ENCODE results near the gene DIAPH1.

The DIAPH1 gene

GRCh38 chr5:141492168-141492885 lies 126.5 kb downstream of the DIAPH1 start:
- TF ChIP-seq CTCF (conservative IDR thresholded peaks at IDR 0.05) (no peak), ZFX (IDR thresholded peaks at IDR 0.05) (no peak)

GRCh38 chr5:141491323-141492167 lies 127.3 kb downstream of the DIAPH1 start:
- no peak overlapping the region for H3K27ac ChIP-seq
- TF ChIP-seq ZFX (IDR thresholded peaks at IDR 0.05) (no peak), CTCF (conservative IDR thresholded peaks at IDR 0.05) (no peak)

More at GRCh38 chr5:141492168-141492885, 126.5 kb downstream of the DIAPH1 start:
- no peak overlapping the region for H3K27ac ChIP-seq

GRCh38 chr5:141490771-141491170 lies 128.0 kb downstream of the DIAPH1 start:
- H3K27ac ChIP-seq, result no peak overlapping the region
- TF ChIP-seq CTCF (conservative IDR thresholded peaks at IDR 0.05) (no peak), ZFX (IDR thresholded peaks at IDR 0.05) (no peak)

GRCh38 chr5:141490271-141490670 lies 128.5 kb downstream of the DIAPH1 start:
- TF ChIP-seq ZFX (IDR thresholded peaks at IDR 0.05), result no peak
- no peak for TF ChIP-seq CTCF (conservative IDR thresholded peaks at IDR 0.05)
- no peak overlapping the region for H3K27ac ChIP-seq

GRCh38 chr5:141489841-141490240 lies 129.0 kb downstream of the DIAPH1 start:
- no peak for TF ChIP-seq ZFX (IDR thresholded peaks at IDR 0.05)
- H3K27ac ChIP-seq, result no peak overlapping the region

- H3K27ac ChIP-seq, result no peak within 1 kb of the TSS
- no peak for TF ChIP-seq CTCF (conservative IDR thresholded peaks at IDR 0.05)
- no peak for TF ChIP-seq ZFX (IDR thresholded peaks at IDR 0.05)
Measured at GRCh38 chr5:141488591-141489561, 129.9 kb downstream of the DIAPH1 start, which contains the start of gene PCDHGC5. Gene PCDHGC5, plus strand, starts transcription at chr5:141489081. Its CDS starts 160 bp downstream, at chr5:141489241.

GRCh38 chr5:141487131-141487530 lies 131.7 kb downstream of the DIAPH1 start:
- H3K27ac ChIP-seq, result no peak overlapping the region
- no peak for TF ChIP-seq CTCF (conservative IDR thresholded peaks at IDR 0.05)
- no peak for TF ChIP-seq ZFX (IDR thresholded peaks at IDR 0.05)

Data from C4-2B (cell line).